Neural progenitor cell (in vitro differentiated cells): ENCODE results near the gene ULK4. TPM values are rescaled to one million over a fixed set of nuclear protein-coding genes. Genes with fewer than 3 reads are reported as not detected.

Experiments used
- DNase-seq: peaks from one replicate; pipeline ENCODE4 v3.0.0-alpha.2; 2016; ENCODE audit warnings: low spot score
- H2AFZ ChIP-seq: fragments of 200-600 bp; sonication (generic); replicated peaks from 2 replicates; pipeline ENCODE4 v1.6.1; 2016; ENCODE audit warnings: antibody characterized with exemption
- H3F3A ChIP-seq: fragments of 200-600 bp; sonication (generic); 2 replicates; pipeline ENCODE4 v1.6.1; 2016; ENCODE audit warnings: antibody characterized with exemption, low read depth
- H3K27ac ChIP-seq: fragments of 200-600 bp; sonication (generic); 2 replicates; pipeline ENCODE4 v1.5.1; 2016; ENCODE audit warnings: mild to moderate bottlenecking
- H3K27me3 ChIP-seq: fragments of 200-600 bp; sonication (generic); 2 replicates; pipeline ENCODE4 v1.6.1; 2016; ENCODE audit warnings: mild to moderate bottlenecking, moderate library complexity
- H3K36me3 ChIP-seq: fragments of 200-600 bp; sonication (generic); 2 replicates; pipeline ENCODE4 v1.5.1; 2016
- H3K4me1 ChIP-seq: fragments of 200-600 bp; sonication (generic); 2 replicates; pipeline ENCODE4 v1.6.1; 2016; ENCODE audit warnings: mixed run types
- H3K4me2 ChIP-seq: fragments of 200-600 bp; sonication (generic); 2 replicates; pipeline ENCODE4 v1.6.1; 2016
- H3K4me3 ChIP-seq: fragments of 200-600 bp; sonication (generic); 2 replicates; pipeline ENCODE4 v1.5.1; 2016
- H3K79me2 ChIP-seq: fragments of 200-600 bp; sonication (generic); 2 replicates; pipeline ENCODE4 v1.6.1; 2016; ENCODE audit warnings: low read depth
- H3K9ac ChIP-seq: fragments of 200-600 bp; sonication (generic); 2 replicates; pipeline ENCODE4 v1.6.1; 2016
- H3K9me3 ChIP-seq: fragments of 200-600 bp; sonication (generic); 2 replicates; pipeline ENCODE4 v1.5.1; 2016; ENCODE audit warnings: low read depth
- H4K20me1 ChIP-seq: fragments of 200-600 bp; sonication (generic); 2 replicates; pipeline ENCODE4 v1.6.1; 2016; ENCODE audit warnings: low read depth
- H3K27ac Mint-ChIP-seq: 3 replicates; pipeline ENCODE4 v1.8.0; 2021; ENCODE audit warnings: mixed read lengths
- H3K27me3 Mint-ChIP-seq: 2 replicates; pipeline ENCODE4 v1.8.0; 2022; ENCODE audit warnings: low read depth, mild to moderate bottlenecking, inconsistent platforms, moderate library complexity, mixed read lengths; ENCODE audit not compliant: insufficient read depth
- H3K36me3 Mint-ChIP-seq: 3 replicates; pipeline ENCODE4 v1.8.0; 2021; ENCODE audit warnings: mixed read lengths
- H3K4me1 Mint-ChIP-seq: 3 replicates; pipeline ENCODE4 v1.8.0; 2021; ENCODE audit warnings: mixed read lengths
- H3K4me3 Mint-ChIP-seq: 3 replicates; pipeline ENCODE4 v1.8.0; 2021; ENCODE audit warnings: mild to moderate bottlenecking, moderate library complexity, mixed read lengths
- H3K9me3 Mint-ChIP-seq: 3 replicates; pipeline ENCODE4 v1.8.0; 2020; ENCODE audit warnings: mixed read lengths
- CTCF ChIP-seq: fragments of 200-600 bp; sonication (generic); IDR thresholded peaks from 2 replicates; pipeline ENCODE4 v1.5.1; 2017; ENCODE audit warnings: antibody characterized with exemption, mild to moderate bottlenecking
- EZH2 ChIP-seq: fragments of 200-600 bp; sonication (generic); IDR thresholded peaks from 2 replicates; pipeline ENCODE4 v1.6.1; 2017; ENCODE audit warnings: antibody characterized with exemption, mild to moderate bottlenecking, moderate library complexity
- EZH2phosphoT487 ChIP-seq: fragments of 200-600 bp; sonication (generic); IDR thresholded peaks from 2 replicates; pipeline ENCODE4 v1.6.1; 2017; ENCODE audit warnings: antibody characterized with exemption
- total RNA-seq: library from RNA; depleted of rRNA; stranded (reverse); fragments of >200 nt; gene quantifications from 2 replicates; pipeline ENCODE4 v1.2.3, GENCODE V29; 2015; ENCODE audit warnings: low replicate concordance

Gene ULK4
- total RNA-seq, 1 donor from 2014 or later = 33.0 TPM

- Mint-ChIP-seq H3K27me3 (peaks cover 33% of the 10 kb centered on the region), H3K4me1 (peaks cover 41% of the 10 kb centered on the region), H3K27ac (no peak overlapping the region), H3K36me3 (peaks cover 4% of the 10 kb centered on the region), H3K9me3 (peaks cover 8% of the 10 kb centered on the region), H3K4me3 (no peak overlapping the region)
- Histone ChIP-seq H3K27ac (no peak overlapping the region), H3K4me2 (peak overlapping the region; percentile 53), H3F3A (peaks cover 31% of the 10 kb centered on the region), H2AFZ (no peak overlapping the region), H3K27me3 (no peaks in the 10 kb centered on the region), H3K4me3 (no peak overlapping the region), H3K9ac (no peak overlapping the region), H4K20me1 (peaks cover 23% of the 10 kb centered on the region), H3K36me3 (no peaks in the 10 kb centered on the region), H3K4me1 (peaks cover 37% of the 10 kb centered on the region), H3K9me3 (no peaks in the 10 kb centered on the region), H3K79me2 (no peaks in the 10 kb centered on the region)
- TF ChIP-seq EZH2phosphoT487 = no peak
- TF ChIP-seq EZH2 = no peak
- TF ChIP-seq CTCF = no peak
- DNase-seq = peak; percentile 87
Measured at GRCh38 chr3:41362638-41363559, 599.0 kb downstream of the ULK4 start.

- no peak overlapping the region for H3K9ac ChIP-seq
- H3K4me3 Mint-ChIP-seq = no peak overlapping the region
- H3K27me3 Mint-ChIP-seq = peaks cover 35% of the 10 kb centered on the region
- no peaks in the 10 kb centered on the region for H3K36me3 ChIP-seq
- no peaks in the 10 kb centered on the region for H3K4me1 ChIP-seq
- H3K9me3 Mint-ChIP-seq = peaks cover 8% of the 10 kb centered on the region
- peaks cover 3% of the 10 kb centered on the region for H3F3A ChIP-seq
- H3K27me3 ChIP-seq = no peaks in the 10 kb centered on the region
- no peak for DNase-seq
- peaks cover 4% of the 10 kb centered on the region for H3K4me1 Mint-ChIP-seq
- H3K79me2 ChIP-seq = no peaks in the 10 kb centered on the region
- no peak overlapping the region for H3K4me2 ChIP-seq
- no peak overlapping the region for H3K4me3 ChIP-seq
- peaks cover 4% of the 10 kb centered on the region for H3K36me3 Mint-ChIP-seq
- H3K9me3 ChIP-seq = no peaks in the 10 kb centered on the region
- H4K20me1 ChIP-seq = no peaks in the 10 kb centered on the region
- TF ChIP-seq CTCF (no peak), EZH2phosphoT487 (no peak), EZH2 (no peak)
- H3K27ac Mint-ChIP-seq = no peak overlapping the region
- H2AFZ ChIP-seq = no peak overlapping the region
- no peak overlapping the region for H3K27ac ChIP-seq
Measured at GRCh38 chr3:41357271-41357670, 604.6 kb downstream of the ULK4 start.

- Histone ChIP-seq H3K4me2 (no peak overlapping the region), H3K9me3 (no peaks in the 10 kb centered on the region), H3K36me3 (no peaks in the 10 kb centered on the region), H3K4me3 (no peak overlapping the region), H3K27ac (no peak overlapping the region), H4K20me1 (no peaks in the 10 kb centered on the region), H3K9ac (no peak overlapping the region), H3F3A (no peaks in the 10 kb centered on the region), H3K4me1 (no peaks in the 10 kb centered on the region), H3K27me3 (no peaks in the 10 kb centered on the region), H2AFZ (no peak overlapping the region), H3K79me2 (no peaks in the 10 kb centered on the region)
- no peak overlapping the region for H3K27ac Mint-ChIP-seq
- peaks cover 4% of the 10 kb centered on the region for H3K36me3 Mint-ChIP-seq
- H3K27me3 Mint-ChIP-seq = peaks cover 35% of the 10 kb centered on the region
- no peak overlapping the region for H3K4me3 Mint-ChIP-seq
- peaks cover under 1% of the 10 kb centered on the region for H3K4me1 Mint-ChIP-seq
- DNase-seq = no peak
- TF ChIP-seq CTCF (no peak), EZH2phosphoT487 (no peak), EZH2 (no peak)
- peaks cover 8% of the 10 kb centered on the region for H3K9me3 Mint-ChIP-seq
Measured at GRCh38 chr3:41356775-41357174, 605.1 kb downstream of the ULK4 start.
